GM23248 (cell line): ENCODE data around the gene EIF4G3.

Experiments used
- EZH2 ChIP-seq: fragments of 200-600 bp; sonication (generic); IDR thresholded peaks from 2 replicates; pipeline ENCODE4 v1.6.1; 2018; ENCODE audit warnings: antibody characterized with exemption, mild to moderate bottlenecking; ENCODE audit not compliant: insufficient read depth, poor library complexity, severe bottlenecking
- EZH2phosphoT487 ChIP-seq: fragments of 200-600 bp; sonication (generic); IDR thresholded peaks from 2 replicates; pipeline ENCODE4 v1.6.1; 2018; ENCODE audit warnings: antibody characterized with exemption, moderate library complexity, mild to moderate bottlenecking, low read depth; ENCODE audit not compliant: insufficient read depth

- TF ChIP-seq EZH2phosphoT487 (no peak), EZH2 (no peak)
Measured at GRCh38 chr1:21189906-21190500, 13.3 kb upstream of the EIF4G3 start.
